Kidney tubule cell (primary cell): ENCODE data around the gene TESPA1.
"Not testable (repeated sequence)": the region's sequence is repeated elsewhere in the genome, so short reads cannot be mapped to it uniquely, and the experiment has no call there.

Source experiments
- DNase-seq: peaks from one replicate; pipeline ENCODE4 v3.0.0-alpha.2; 2018; ENCODE audit warnings: low spot score

TESPA1 gene, protein sequence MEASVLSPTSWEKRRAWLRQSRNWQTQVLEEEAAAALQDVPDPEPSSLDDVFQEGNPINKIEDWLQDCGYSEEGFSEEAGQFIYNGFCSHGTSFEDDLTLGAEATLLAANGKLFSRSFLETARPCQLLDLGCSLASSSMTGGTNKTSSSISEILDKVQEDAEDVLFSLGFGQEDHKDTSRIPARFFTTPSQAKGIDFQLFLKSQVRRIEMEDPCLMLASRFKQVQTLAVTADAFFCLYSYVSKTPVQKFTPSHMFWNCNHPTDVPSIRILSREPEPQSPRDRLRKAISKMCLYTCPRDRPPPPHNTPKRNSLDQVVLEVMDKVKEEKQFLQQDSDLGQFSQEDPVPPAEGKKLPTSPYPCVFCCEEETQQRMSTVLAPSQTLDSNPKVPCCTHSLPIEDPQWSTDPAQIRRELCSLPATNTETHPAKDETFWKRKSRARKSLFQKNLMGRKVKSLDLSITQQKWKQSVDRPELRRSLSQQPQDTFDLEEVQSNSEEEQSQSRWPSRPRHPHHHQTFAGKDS

DNA sequence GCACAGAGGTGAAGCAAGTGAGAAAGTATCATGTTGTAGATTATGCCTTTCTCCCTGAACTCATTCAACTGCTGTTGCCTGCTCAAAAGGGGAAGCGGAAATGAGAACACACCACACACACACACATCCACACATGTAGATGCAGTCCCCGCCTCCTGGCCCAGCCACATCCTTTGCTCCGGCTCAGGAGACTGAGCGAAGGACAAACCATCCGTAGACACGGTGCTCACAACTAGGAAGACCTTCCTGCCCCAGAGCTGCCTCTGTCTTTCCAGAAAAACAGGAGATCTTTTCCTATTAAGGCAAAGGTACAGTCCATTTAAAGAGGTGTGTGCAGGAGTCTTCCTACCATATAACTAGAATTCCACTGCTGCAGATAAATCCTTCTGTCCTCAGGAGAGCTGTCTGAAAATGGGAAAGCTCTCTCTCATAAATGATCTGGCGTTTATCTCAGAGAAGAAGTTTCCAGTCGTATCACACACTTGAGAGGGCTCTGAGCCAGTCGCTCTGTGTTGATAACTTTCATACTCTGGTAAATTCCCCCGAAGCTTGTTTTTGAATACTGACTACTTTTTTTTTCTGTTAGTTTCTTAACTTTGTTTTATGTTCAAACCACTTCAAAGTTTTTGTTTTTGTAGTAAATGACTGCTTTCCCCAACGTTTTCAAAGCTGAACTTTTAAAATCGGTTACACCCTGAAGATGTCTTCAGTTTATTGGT lies at the start of gene TESPA1:
TSS of gene TESPA1 (minus strand) at position 105 of the 719 bp plus-strand sequence. CDS start 10,200 bp downstream, outside the sequence.
- no peak for DNase-seq

DNA sequence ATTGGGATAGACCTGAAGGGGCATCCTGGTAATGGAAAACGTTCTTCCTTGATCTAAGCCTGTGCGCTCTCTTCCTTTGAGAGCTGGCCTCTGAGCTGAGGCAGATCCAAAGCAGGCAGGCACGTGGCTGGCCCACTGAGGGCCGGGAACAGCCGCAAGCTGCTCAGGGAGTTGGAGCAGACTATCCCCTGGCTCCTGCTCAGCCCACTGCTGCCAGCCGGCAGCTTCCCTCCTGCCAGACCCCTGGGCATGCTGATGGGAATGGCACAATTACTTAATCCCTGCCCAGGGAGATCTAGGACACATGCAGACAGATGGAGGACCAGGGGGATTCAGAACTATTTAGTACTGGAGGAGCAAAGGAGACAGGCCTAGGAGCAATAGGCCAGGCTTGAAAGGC lies 49.7 kb upstream of the TESPA1 start:
- no peak for DNase-seq

DNA sequence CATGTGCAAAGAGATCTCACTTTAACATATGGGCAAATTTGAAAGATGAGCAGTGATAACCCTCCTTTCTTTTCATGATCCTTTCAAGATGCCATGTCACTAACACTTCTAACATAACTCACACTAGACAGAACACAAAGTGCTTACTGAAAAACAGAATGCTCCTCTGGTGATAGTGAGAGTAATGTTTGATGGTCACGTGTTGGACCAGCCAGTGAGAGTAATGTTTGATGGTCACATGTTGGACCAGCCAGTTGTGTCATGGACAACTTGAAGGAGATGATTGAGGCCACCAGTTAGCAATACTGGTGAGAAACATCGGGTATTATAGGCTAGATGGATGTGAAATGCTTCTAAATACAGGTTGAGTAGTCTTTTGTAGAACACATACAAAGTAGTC lies 40.9 kb upstream of the TESPA1 start:
- DNase-seq: no peak

DNA sequence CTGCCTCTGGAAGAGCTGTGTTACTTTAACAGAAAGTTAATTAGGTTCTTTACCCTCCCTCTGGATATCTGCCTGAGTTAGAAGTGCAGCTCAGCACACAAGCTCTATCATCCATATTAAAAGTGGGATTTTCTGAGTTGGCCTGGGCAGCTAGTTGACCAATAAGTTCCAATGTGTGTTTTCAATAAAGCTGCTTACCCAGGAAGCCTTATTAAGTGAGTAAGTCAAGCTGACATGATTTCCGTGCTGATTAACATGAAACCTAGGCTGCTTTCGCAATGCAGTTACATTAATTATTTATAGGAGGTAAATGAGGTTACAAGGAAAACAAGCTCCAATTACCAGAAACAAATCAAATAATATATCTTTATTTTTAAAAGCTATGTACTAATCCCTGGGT lies 40.0 kb upstream of the TESPA1 start:
- DNase-seq: no peak

DNA sequence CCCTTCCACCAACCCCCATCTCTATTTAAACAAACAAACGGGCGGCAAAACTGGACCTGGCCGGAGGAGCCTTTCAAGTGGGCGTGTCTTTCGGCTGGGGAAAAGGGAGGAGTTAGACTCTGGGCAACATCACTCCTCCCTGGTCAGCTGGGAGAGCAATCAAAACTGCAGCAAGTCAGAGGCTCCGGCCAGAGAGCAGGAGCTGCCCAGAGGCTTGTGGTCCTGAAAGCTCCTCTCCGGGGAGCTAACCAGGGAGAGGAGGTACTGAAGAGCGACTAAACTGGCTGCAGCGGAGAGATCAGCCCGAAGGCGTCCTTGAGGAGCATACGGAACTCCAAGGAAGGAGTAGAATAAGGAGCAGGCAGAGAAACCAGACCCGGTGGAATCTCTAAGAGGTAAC lies 35.2 kb upstream of the TESPA1 start, which contains the start of gene NEUROD4:
TSS of gene NEUROD4 (plus strand) at position 191 of the 400 bp plus-strand sequence. CDS start 6,466 bp downstream, outside the sequence.
- DNase-seq: peak; percentile 74

DNA sequence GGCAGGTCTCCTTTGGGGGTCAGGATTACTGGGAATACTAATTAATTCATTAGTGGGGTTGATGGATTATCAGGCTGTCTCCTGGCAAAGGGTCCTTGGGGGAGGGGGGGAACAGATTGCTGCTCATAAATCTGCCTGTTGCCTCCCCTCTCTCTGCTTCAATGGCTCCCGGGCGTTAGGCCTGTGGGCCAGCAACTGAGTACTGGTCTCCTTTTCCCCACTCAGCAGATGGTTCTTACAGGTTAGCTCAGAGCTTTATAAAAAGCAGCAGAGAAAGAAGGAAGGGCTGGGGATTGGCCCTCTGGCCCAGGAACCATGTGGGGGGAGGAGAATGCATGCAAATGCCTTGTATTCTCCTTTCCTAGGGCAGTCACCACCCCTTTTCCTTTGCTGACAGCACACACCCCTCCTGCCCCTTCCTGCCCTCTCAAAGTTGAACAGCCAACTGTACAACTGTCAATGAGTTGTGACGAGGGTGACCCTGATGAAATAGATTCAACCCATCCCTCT lies 32.9 kb upstream of the TESPA1 start:
- no peak for DNase-seq

DNA sequence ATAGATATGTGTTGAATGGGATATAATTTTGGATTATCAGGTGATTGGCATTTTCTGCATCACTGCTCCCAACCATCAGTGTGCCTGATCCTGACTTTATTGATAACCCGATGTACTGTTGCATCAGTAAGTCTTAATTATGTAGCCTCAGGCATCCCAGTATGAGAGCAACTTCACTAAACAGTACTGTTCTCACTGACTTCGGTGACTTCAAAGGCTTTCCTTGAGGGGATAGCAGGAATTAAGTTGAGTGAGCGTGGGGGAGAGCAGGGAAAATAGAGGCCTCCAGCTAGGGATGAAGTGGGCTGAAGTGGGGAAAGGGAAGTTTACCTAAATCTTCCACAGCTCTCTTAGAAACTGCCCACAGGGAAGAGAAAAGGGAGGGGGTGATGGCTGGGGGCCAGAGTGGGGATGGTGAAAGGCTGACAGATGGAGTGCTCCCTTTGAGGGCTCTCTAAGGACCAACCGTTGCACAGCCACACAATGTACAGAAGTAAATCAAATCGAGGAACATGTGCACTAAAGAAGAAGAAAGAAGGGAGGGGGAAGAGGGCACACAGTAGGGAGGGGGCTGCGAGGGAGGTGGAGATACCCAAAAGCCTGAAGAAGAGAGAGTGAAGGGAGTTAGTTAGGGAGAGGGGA lies 24.5 kb upstream of the TESPA1 start:
- no peak for DNase-seq

DNA sequence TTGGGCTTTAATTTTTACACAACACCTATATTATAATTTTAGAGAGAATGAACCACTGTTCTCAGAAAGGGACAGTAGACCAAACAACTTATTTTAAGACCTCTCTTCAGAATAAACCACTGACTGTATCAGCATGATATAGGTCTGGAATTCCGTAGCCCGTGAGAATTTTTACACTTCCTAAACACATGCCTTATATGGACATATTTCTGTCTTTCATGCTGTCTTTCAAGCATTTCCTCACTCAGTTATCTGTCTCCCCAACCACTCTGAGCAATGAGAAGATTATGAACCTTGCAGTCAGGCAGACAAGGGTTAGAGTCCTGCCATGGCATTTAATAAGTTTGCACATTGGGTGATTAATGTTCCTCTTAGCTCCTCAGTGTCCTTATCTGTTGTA lies 17.8 kb upstream of the TESPA1 start:
- DNase-seq: no peak

DNA sequence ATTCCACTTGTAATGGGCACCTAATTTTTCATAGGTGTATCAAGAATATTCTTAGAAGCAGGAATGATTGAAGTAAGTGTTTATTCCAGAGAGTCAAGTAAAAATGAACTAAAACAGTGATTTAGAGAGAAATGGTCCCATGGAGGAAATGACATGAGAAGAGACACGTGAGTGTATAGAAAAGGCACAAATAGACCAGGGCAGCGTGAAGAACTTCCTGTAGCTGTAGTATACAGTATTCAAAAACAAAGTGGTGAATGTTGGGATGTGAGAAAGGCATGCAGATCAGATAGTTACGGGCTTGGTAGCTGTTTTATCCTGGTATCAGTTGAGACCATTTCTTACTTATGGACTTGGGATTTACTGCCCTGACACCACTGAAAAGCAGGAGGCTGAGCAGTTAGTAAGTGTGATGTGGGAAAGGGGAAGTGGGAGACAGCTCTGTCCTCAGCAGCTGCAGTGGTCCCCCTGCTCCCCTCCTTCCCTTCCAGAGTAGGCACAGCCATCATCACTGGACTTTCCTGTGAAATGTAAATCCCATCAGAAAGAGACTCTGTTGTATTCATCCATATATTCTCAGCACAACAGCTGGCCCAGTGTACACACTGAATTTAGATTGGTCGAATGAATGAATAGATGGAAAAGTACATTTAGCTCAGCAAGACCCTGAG lies 16.8 kb upstream of the TESPA1 start:
- no peak for DNase-seq

DNA sequence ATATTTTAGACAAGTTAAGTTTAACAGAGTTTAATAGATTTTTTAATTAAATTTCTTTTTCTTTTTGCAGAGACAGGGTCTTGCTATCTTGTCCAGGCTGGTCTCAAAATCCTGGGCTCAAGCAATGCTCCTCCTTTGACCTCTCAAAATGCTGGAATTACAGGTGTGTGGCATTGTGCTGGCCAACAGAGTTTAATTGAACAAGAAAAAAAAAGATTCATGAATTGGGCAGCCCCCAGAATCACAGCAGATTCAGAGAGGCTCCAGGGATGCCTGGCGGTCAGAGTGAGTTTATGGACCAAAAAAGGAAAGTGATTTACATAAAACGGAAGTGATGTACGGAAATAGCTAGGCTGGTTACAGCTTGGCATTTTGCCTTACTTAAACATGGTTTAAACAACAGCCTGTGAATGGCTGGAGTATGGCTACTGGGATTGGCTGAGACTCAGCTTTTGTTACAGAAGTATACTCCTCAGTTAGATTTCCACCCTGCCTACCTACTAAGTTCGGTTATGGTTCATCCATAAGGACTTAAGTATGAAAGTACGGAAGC lies 14.5 kb upstream of the TESPA1 start:
- DNase-seq: no peak

DNA sequence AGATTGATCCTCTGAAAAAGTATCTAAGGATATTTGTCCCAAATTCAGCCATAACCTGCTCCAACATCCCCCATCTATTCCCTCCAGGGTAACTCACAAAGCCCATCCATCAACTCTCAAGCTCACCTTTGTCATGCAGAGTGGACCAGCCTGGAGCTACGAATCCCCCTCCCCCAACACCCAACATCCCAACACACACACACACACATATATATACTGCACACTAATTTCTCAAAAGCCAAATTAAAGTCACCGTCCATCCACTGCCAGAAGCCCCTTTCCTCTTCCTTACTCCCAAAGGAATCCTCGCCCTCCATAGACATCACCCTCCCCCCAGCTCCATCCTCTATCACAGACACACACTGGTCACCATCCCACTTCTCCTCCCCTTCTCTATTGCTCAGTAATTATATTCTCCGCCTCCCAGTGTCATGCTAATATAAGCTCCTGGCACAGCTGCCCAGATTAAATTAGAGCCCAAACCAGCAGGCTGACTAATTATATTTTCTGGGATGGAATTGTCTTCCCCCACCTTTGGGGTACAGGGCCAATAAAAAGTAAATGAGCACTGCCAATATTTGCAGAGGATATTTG lies 13.5 kb upstream of the TESPA1 start:
- DNase-seq: no peak

DNA sequence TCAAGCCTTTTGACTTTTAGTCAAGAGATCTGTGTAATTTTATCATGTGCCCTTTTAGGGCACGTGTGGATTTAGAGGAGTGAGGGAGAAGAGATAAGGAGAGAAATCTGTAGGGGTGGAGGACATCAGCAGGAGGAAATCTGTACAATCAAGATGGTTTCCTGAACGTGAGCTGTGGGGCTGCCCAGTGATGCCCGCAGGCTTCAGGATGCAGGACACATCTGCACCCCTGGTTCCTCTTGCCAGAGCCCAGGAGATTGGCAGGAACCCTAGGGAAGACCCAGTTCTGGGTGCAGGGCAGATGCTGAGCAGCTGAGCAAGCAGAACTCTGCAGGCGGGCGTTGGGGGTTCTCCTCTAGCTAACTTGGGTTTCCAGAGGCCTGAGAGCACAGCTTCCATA lies 11.6 kb upstream of the TESPA1 start:
- DNase-seq: no peak

DNA sequence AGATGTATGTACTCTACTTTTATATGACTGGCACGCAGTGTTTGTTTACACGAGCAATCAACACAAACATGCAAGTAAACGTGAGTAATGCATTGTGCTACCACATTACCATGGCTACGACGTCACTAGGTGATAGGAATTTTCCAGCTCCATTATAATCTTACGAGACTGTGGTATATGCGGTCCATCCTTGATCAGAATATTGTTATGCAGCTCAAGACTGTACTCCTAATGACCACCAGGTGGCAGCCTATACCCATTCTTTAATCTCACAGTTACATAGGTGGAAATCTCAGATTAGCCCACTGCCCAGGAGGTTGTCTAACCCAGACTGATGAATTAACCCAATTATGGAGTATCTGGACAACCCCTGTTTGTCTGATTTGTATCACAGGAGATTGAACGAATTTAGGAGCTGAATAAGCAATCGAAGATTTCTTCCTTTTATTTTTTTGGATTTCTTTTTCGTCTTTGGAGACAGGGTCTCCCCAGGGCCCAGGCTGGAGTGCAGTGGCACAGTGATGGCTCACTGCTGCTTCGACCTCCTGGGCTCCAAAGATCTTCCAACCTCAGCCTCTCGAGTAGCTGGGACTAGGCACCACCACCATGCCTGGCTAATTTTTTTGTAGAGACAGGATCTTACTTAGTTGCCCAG lies 8.7 kb upstream of the TESPA1 start:
- peak; percentile 68 for DNase-seq

DNA sequence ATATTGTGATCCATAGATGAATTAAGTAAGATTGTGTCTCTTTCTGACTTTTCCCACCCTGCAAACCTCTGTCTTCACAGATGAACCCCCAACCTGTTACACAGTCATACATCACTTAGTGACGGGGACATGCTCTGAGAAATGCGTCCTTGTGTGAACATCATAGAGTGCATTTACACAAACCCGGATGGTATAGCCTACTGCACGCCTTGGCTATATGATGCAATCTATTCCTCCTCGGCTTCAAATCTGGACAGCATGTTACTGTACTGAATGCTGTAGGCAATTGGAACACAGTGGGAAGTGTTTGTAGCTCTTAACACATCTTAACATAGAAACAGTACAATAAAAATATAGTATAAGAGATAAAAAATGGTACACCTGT lies 7.4 kb upstream of the TESPA1 start:
- no peak for DNase-seq

DNA sequence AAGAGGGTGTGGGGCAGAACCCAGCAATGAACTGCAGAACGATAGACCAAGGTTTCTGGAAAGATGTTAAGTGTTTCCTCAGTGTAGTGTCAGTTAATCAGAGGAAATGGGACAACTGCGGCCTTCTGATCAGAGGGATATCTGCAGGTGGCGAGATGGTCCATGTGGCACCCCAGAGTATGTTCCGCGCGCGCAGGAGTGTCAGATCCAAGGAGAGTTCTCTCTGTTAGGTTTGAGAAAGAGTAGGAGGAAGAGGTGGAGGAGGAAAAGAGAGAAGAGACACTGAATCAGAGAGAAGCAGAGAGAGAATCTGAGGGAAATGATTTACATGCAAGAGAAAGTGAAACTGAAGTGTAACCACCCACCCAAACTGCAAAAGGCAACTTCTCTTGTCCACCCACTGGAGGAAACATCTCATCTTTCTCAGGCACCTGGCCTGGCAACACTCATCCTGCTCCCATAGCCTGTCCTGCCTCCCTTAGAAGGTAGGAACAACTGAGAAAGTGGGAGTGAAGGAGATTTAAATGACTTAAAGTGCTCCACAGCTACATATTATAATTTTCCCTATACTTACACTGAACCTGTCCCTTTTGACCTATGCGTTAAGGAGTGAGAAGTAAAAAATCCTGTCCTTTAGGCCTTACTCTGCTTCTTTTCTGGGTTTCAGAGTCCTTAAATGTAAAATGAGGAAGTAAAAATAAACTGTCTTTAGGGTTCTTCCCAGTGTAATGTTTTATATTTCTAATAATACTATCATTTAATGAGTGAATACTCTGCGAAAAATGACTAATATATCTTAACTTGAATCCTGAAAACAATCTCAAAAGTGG lies 6.8 kb upstream of the TESPA1 start:
- peak; percentile 19 for DNase-seq

DNA sequence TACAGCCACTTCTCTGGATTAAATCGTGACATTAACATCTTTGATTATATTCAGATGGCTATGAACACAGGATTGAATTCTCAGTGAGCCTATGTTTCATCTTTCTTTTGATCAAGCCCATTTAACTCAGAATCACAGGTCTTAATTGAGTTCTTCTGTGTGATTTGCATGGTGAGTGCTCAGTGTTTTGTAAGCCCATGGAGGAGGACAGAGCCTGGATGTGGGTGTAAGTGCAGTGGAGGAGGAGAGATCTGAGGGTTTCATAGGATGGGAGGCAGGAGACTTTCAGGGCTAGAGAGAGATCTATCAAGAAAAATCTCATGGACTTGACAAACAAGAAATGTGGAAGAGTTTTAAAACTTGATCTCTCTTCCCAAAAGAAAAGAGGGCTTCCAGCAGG lies 5.3 kb upstream of the TESPA1 start:
- DNase-seq: no peak

DNA sequence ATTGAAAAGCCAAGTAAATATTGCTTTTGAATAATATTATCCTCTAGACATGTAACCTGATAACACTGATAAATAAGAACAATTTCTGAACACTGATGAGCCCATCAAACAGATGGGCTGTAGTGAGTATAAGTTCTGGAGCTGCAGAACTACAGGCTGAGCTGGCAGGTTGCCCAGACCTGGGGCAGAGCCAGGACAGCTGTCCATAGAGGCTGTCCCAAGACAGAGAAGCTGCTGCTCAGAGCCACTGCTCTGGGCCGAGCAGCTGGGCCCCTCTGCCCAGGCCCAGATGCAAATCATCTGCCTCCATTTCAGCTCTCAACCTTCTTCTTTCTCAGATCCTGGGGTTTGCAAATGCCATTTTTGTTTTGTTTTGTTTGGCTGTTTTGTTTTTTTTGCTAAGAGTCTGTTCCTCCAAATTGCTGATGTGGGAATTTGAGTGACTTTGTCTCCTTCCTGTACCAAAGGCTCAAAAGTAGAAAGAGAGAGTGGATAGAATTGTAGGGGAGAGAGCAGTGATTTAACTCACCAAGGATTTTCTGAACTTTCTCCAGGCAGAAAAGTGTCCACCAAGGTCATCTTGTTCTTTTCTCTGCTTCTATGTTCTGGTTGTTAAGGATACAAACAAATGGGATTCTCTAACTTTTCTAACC lies 4.0 kb upstream of the TESPA1 start:
- peak; percentile 10 for DNase-seq

DNA sequence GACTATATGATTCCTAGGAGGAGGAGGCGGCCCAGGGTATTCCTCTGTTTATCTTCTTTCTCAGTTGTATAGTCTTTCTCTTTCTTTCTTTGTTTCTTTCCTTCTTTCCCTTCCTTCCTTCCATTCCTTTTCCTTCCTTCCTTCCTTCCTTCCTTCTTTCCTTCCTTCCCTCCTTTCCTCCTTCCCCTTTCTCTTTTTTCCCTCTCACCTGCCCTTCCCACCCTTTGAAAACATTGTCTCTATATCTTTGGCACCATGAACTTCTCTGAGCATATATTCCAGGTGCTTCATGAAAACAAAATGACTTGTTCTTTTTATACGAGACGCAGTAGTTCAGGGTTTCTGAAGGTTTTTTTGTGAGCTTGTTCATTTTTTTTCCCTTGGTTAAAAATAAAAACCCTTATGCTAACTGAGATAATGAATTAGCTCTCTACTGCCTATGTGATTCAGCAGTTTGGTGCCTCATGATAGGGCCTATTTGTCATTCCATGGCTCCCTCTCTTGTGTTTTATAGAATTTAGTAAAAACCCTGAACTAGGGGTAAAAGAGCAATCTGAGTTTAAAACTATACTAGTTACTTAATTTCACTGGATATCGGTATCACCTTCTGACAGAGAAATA lies 3.2 kb upstream of the TESPA1 start:
- no peak for DNase-seq

DNA sequence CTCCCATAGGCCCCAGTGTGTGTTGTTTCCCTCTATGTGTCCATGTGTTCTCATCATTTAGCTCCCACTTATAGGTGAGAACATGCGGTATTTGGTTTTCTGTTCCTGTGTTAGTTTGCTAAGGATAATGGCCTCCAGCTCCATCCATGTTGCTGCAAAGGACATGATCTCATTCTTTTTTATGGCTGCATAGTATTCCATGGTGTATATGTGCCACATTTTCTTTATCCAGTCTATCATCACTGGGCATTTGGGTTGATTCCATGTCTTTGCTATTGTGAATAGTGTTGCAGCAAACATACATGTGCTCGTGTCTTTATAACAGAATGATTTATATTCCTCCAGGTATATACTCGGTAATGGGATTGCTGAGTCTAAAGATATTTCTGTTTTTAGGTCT lies 2.2 kb upstream of the TESPA1 start:
- DNase-seq: not testable (repeated sequence)
